Gastrocnemius medialis (tissue), 4 donors: Measurements from ENCODE around the gene GPR15LG. TPM values are rescaled to one million over a fixed set of nuclear protein-coding genes. Genes with fewer than 3 reads are reported as not detected.

Source experiments
- ATAC-seq, 2 donors: fragments of 150-250 bp; one replicate each; pipeline ENCODE4 v1.9.1; 2016
- DNase-seq, 2 donors: peaks; one replicate each; pipeline ENCODE4 v3.0.0-alpha.2; 2019
- H3K27ac ChIP-seq, 4 donors: fragments of 200-600 bp; sonication (generic); 1 replicate in 1 of 4; 2 replicates in 3 of 4; pipeline ENCODE4 v1.5.1; 2016 to 2018; ENCODE audit warnings: mild to moderate bottlenecking in 2 of 4, moderate library complexity in 1 of 4
- H3K27me3 ChIP-seq, 3 donors: fragments of 200-600 bp; sonication (generic) in 2 of 3; 1 replicate in 1 of 3; 2 replicates in 2 of 3; pipeline versions ENCODE4 v1.5.1 to v1.6.0; 2016 to 2019; ENCODE audit warnings: mild to moderate bottlenecking in 1 of 3, moderate library complexity in 1 of 3
- H3K36me3 ChIP-seq, 2 donors: fragments of 200-600 bp; sonication (generic) in 1 of 2; one replicate each; pipeline ENCODE4 v1.5.1; 2017 to 2018
- H3K4me1 ChIP-seq, 2 donors: fragments of 200-600 bp; sonication (generic) in 1 of 2; one replicate each; pipeline ENCODE4 v1.5.1; 2016 to 2017; ENCODE audit warnings: mild to moderate bottlenecking in 2 of 2
- H3K4me3 ChIP-seq, 4 donors: fragments of 200-600 bp; sonication (generic) in 3 of 4; 1 replicate in 1 of 4; 2 replicates in 3 of 4; pipeline ENCODE4 v1.5.1; 2016 to 2019; ENCODE audit warnings: mild to moderate bottlenecking in 2 of 4
- H3K9me3 ChIP-seq, 3 donors: fragments of 200-600 bp; sonication (generic) in 2 of 3; 1 replicate in 1 of 3; 2 replicates in 2 of 3; pipeline ENCODE4 v1.5.1; 2016 to 2019
- POLR2A ChIP-seq, 2 donors: fragments of 450-650 bp; IDR thresholded peaks; one replicate each; pipeline ENCODE4 v1.6.1; 2017; ENCODE audit warnings: antibody characterized with exemption in 2 of 2, mild to moderate bottlenecking in 2 of 2, moderate library complexity in 2 of 2
- in situ Hi-C, 4 donors: fragments of 200-750 bp; cut with MboI; loops; one replicate each; pipeline versions ENCODE4 v1.15.0 to v1.8.0; 2017; ENCODE audit warnings: low sequenced_read_pairs in 4 of 4
- intact Hi-C: fragments of 100-400 bp; cut with DNase I; formaldehyde crosslinking; loops from one replicate; pipeline ENCODE4 v1.15.1; 2023; ENCODE audit warnings: low total_unique reads
- total RNA-seq, 4 donors: library from RNA; depleted of rRNA; stranded (reverse); fragments of >200 nt; gene quantifications; one replicate each; pipeline versions ENCODE4 v1.1.0 to v1.2.3, GENCODE V29; 2016
- TF ChIP-seq, protein P1 (sequence below), 5 experiments: fragments of 450-650 bp in 3 of 5; fragments of 200-600 bp in 2 of 5; sonication (generic) in 2 of 5; IDR thresholded peaks in 4 of 5; conservative IDR thresholded peaks in 1 of 5; 1 replicate in 4 of 5; 2 replicates in 1 of 5; pipeline ENCODE4 v1.5.1; 2016 to 2019; ENCODE audit warnings: antibody characterized with exemption in 5 of 5, mild to moderate bottlenecking in 3 of 5, moderate library complexity in 3 of 5

Gene GPR15LG
- total RNA-seq, 4 donors from 2014 or later: 0.92 TPM; not detected in 3

DNA sequence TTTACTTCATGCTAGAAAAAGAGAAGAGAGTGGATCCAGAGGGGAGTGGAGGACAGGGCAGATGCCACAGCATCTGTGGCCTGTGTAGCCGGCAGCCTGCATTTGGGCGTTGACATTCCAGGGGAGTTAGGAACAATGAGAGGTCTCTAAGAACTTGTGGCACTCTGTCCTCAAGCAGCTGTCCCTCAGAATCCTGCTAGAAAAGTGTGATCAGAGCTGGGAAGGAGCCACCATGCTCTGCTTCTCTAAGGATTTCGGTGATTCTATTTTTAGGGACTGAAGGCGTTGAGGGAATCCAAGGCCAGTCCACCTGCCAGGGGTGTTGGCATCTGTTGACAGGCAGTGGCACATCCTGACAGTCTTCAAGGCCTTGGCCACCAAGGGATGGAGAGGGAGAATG is 44.1 kb downstream of the GPR15LG start:
- Histone ChIP-seq H3K4me3 (no peak overlapping the region), H3K9me3 (no peaks in the 10 kb centered on the region), H3K36me3 (no peaks in the 10 kb centered on the region), H3K27ac (no peak overlapping the region), H3K4me1 (no peaks in the 10 kb centered on the region), H3K27me3 (no peaks in the 10 kb centered on the region)
- intact Hi-C loops (no loop called here), in situ Hi-C loops (no loop called here)
- DNase-seq (no peak), ATAC-seq (no peak)
- TF ChIP-seq, protein P1, sequence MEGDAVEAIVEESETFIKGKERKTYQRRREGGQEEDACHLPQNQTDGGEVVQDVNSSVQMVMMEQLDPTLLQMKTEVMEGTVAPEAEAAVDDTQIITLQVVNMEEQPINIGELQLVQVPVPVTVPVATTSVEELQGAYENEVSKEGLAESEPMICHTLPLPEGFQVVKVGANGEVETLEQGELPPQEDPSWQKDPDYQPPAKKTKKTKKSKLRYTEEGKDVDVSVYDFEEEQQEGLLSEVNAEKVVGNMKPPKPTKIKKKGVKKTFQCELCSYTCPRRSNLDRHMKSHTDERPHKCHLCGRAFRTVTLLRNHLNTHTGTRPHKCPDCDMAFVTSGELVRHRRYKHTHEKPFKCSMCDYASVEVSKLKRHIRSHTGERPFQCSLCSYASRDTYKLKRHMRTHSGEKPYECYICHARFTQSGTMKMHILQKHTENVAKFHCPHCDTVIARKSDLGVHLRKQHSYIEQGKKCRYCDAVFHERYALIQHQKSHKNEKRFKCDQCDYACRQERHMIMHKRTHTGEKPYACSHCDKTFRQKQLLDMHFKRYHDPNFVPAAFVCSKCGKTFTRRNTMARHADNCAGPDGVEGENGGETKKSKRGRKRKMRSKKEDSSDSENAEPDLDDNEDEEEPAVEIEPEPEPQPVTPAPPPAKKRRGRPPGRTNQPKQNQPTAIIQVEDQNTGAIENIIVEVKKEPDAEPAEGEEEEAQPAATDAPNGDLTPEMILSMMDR (IDR thresholded peaks at IDR 0.05 in 4 of 5, conservative IDR thresholded peaks at IDR 0.05 in 1 of 5): no peak
- no peak for TF ChIP-seq POLR2A (IDR thresholded peaks at IDR 0.05)

DNA sequence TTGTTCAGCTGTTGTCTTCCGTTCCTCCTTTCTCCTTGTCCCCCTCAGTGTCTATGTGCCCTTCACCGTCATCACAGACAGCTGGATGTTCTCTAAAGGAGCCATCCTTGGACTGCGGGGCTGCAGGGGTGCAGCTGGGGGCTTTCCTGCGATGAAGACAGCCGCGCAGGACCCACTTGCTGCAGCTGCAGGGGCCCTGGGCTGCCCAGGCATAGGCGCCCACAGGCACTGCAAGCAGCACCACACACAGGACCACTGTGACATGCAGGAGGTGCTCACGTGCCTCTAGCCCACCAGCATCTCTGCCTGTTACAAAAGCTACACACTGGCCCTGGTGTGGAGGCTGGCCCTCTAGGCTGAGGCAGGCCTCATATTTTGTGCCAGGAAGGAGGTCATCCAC is 48.3 kb downstream of the GPR15LG start:
- in situ Hi-C loops: no loop called here
- ATAC-seq: no peak
- TF ChIP-seq, protein P1 (IDR thresholded peaks at IDR 0.05 in 4 of 5, conservative IDR thresholded peaks at IDR 0.05 in 1 of 5): no peak
- no peak for TF ChIP-seq POLR2A (IDR thresholded peaks at IDR 0.05)
- Histone ChIP-seq H3K27ac (no peak overlapping the region), H3K9me3 (no peaks in the 10 kb centered on the region), H3K27me3 (no peaks in the 10 kb centered on the region), H3K4me1 (no peaks in the 10 kb centered on the region), H3K36me3 (no peaks in the 10 kb centered on the region), H3K4me3 (no peak overlapping the region)
- DNase-seq: no peak
- intact Hi-C loops: no loop called here

DNA sequence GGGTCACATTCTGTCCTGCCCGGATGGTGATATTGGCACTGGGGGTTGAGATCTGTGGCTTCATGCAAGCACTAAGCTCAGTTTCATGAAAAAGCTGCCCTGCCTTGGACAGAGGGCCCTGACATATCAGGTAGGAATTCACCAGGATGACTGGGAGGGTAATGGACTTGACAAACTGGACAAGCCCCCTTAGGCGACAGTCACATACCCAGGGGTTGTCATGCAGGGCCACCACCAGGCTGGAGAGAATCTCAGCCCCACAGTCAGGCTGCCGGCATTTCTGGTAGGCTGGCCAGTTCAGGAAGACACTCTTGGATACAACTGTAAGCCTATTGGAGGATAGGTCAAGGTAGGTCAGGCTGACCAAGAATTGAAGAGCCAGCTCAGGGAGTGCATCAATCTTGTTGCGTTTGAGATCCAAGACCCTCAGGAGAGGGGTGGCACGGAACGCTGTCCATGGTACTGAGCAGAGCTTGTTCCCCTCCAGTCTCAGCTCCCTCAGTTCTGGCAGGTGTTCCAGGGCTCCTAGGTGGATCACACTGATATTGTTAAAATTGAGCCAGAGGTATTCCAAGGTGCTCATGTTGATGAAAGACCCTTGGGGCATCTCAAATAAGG is 50.9 kb downstream of the GPR15LG start:
- Histone ChIP-seq H3K36me3 (no peaks in the 10 kb centered on the region), H3K27ac (no peak overlapping the region), H3K9me3 (no peaks in the 10 kb centered on the region), H3K4me3 (no peak overlapping the region), H3K27me3 (no peaks in the 10 kb centered on the region), H3K4me1 (no peaks in the 10 kb centered on the region)
- ATAC-seq (no peak), DNase-seq (no peak)
- in situ Hi-C loops (no loop called here), intact Hi-C loops (no loop called here)
- no peak for TF ChIP-seq POLR2A (IDR thresholded peaks at IDR 0.05)
- TF ChIP-seq, protein P1 (IDR thresholded peaks at IDR 0.05 in 4 of 5, conservative IDR thresholded peaks at IDR 0.05 in 1 of 5): no peak

DNA sequence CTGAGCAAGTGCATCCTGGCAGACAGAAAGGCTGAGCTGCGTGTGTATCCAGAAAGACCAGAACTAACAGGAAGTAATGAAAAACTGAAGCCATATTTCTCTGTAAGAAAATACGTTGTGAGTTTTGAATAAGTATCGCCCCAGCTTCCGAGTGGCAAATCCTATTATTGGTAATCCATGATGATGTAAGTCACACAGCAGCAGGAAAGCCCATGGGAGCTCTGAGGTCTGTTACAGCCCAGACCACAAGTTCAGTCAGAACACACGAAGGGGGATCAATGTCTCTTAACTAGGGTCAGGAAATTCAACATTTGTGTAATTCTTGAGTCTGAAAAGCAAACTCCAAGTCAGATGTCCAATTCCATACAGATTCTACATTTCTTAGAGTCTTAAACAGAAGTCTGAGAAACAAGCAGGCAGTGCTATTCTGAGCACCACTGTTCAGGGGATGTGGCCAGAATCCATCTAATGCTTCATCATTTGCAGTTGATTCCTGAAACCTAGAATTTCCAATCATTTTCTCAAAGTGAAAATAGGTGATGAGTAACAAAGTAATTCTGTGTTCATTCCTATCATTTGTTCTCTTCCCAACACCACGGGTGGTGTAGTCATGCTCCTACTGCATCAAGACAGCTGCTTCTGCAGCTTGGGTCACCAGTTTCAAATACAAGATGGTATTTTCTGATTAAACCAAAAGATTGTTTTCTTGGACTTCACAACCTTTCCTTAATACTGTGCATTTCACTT is 52.0 kb downstream of the GPR15LG start, which contains the start of gene LRIT2:
Gene LRIT2, minus strand, starts transcription at position 118 of the 747 bp plus-strand sequence. Its CDS starts 24 bp downstream, at position 94.
- intact Hi-C loops: no loop called here
- in situ Hi-C loops: no loop called here

More for the DNA sequence above, 52.0 kb downstream of the GPR15LG start, which contains the start of gene LRIT2:
- Histone ChIP-seq H3K36me3 (no peaks in the 10 kb centered on the region), H3K4me3 (no peak within 1 kb of the TSS), H3K9me3 (no peaks in the 10 kb centered on the region), H3K4me1 (no peaks in the 10 kb centered on the region), H3K27ac (no peak within 1 kb of the TSS), H3K27me3 (no peaks in the 10 kb centered on the region)
- ATAC-seq (no peak), DNase-seq (no peak)
- TF ChIP-seq POLR2A (IDR thresholded peaks at IDR 0.05): no peak
- TF ChIP-seq, protein P1 (IDR thresholded peaks at IDR 0.05 in 4 of 5, conservative IDR thresholded peaks at IDR 0.05 in 1 of 5): no peak
